ENCODE measurements around the gene RBP2.

DNA sequence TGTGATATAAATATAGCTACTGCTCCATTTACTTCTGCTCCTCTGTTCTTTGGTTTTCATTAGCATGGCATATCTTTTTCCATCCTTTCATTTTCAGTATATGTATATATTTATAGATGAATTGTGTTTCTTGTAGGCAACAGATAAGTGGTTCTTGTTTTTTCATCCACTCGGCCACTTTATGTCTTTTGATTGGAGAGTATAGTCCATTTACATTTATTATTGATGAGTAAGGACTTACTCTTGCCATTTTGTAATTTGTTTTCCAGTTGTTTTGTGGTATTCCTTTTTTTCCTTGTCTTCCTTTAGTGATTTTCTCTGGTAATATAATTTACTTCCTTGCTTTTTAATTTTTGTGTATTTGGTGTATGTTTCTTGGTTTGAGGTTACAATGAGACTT is 60.0 kb downstream of the RBP2 start:
- no peak for TF ChIP-seq POLR2AphosphoS5 (IDR thresholded peaks at IDR 0.05)
- TF ChIP-seq, protein P1, sequence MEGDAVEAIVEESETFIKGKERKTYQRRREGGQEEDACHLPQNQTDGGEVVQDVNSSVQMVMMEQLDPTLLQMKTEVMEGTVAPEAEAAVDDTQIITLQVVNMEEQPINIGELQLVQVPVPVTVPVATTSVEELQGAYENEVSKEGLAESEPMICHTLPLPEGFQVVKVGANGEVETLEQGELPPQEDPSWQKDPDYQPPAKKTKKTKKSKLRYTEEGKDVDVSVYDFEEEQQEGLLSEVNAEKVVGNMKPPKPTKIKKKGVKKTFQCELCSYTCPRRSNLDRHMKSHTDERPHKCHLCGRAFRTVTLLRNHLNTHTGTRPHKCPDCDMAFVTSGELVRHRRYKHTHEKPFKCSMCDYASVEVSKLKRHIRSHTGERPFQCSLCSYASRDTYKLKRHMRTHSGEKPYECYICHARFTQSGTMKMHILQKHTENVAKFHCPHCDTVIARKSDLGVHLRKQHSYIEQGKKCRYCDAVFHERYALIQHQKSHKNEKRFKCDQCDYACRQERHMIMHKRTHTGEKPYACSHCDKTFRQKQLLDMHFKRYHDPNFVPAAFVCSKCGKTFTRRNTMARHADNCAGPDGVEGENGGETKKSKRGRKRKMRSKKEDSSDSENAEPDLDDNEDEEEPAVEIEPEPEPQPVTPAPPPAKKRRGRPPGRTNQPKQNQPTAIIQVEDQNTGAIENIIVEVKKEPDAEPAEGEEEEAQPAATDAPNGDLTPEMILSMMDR (IDR thresholded peaks at IDR 0.05; ENCODE audit: poor library complexity, severe bottlenecking): no peak
- no peak for TF ChIP-seq EZH2 (IDR thresholded peaks at IDR 0.05; ENCODE audit: borderline replicate concordance, insufficient read depth, low read length, poor library complexity, severe bottlenecking)
- TF ChIP-seq RAD21 (conservative IDR thresholded peaks at IDR 0.05): no peak
- no peak for TF ChIP-seq MXI1 (conservative IDR thresholded peaks at IDR 0.05; ENCODE audit: poor library complexity, severe bottlenecking)
- TF ChIP-seq EP300 (conservative IDR thresholded peaks at IDR 0.05; ENCODE audit: poor library complexity, severe bottlenecking): no peak
